HepG2 (cell line): ENCODE data around the gene ZMYND10. TPM values are rescaled to one million over a fixed set of nuclear protein-coding genes. Genes with fewer than 3 reads are reported as not detected.
A peak's percentile ranks its signal among the peaks of the same experiment; 100 is the strongest.

Source experiments
- DNMT3B ChIP-seq: conservative IDR thresholded peaks from 2 replicates; pipeline ENCODE4 v1.6.1; 2016; ENCODE audit warnings: missing biosample characterization, control low read depth
- MAF1 ChIP-seq: sonication (generic); formaldehyde crosslinking; IDR thresholded peaks from 2 replicates; pipeline ENCODE4 v1.5.0; 2020; ENCODE audit warnings: missing genetic modification reagents, borderline replicate concordance
- PCBP1 ChIP-seq: fragments of 200-400 bp; formaldehyde crosslinking; IDR thresholded peaks from 2 replicates; pipeline ENCODE4 v1.6.1; 2017; ENCODE audit warnings: mild to moderate bottlenecking, low read depth, low read length, borderline replicate concordance
- RXRA ChIP-seq: sonication (generic); formaldehyde crosslinking; IDR thresholded peaks from 2 replicates; pipeline ENCODE4 v1.5.1; 2020; ENCODE audit warnings: missing genetic modification reagents
- SATB2 ChIP-seq: sonication (generic); formaldehyde crosslinking; IDR thresholded peaks from 2 replicates; pipeline ENCODE4 v1.5.0; 2020; ENCODE audit warnings: missing genetic modification reagents
- TEAD2 ChIP-seq: sonication (generic); formaldehyde crosslinking; IDR thresholded peaks from 2 replicates; pipeline ENCODE4 v1.9.0; 2021; ENCODE audit warnings: missing genetic modification reagents
- TP53 ChIP-seq: sonication (generic); formaldehyde crosslinking; conservative IDR thresholded peaks from 2 replicates; pipeline ENCODE4 v1.4.0; 2020; ENCODE audit warnings: missing genetic modification reagents
- U2AF2 ChIP-seq: fragments of 200-400 bp; formaldehyde crosslinking; IDR thresholded peaks from 2 replicates; pipeline ENCODE4 v1.6.1; 2017; ENCODE audit warnings: low read depth, mild to moderate bottlenecking, low read length
- ZNF343 ChIP-seq: sonication (generic); formaldehyde crosslinking; IDR thresholded peaks from 2 replicates; pipeline ENCODE4 v1.4.0; 2020; ENCODE audit warnings: mild to moderate bottlenecking, missing genetic modification reagents
- ZNF766 ChIP-seq: sonication (generic); formaldehyde crosslinking; IDR thresholded peaks from 2 replicates; pipeline ENCODE4 v1.5.0; 2020; ENCODE audit warnings: missing genetic modification reagents, borderline replicate concordance
- polyA plus RNA-seq, 8 experiments: library from polyadenylated mRNA; depleted of rRNA in 3 of 8; stranded (reverse) in 7 of 8; unstranded in 1 of 8; fragments of >200 nt; fragmentation: Illumina TruSeq in 4 of 8; extraction: Trizol in 4 of 8; gene quantifications; 2 replicates each; pipeline versions ENCODE4 v1.2.1 to v1.2.3, GENCODE V29; 2011 to 2016; ENCODE audit warnings: low read depth in 4 of 8, missing spikeins in 1 of 8, mixed read lengths in 1 of 8; ENCODE audit not compliant: insufficient read depth in 1 of 8
- total RNA-seq, 5 experiments: library from RNA; depleted of rRNA; stranded (reverse); fragments of >200 nt; fragmentation: Illumina TruSeq; extraction: Trizol; gene quantifications; 2 replicates each; pipeline ENCODE4 v1.2.3, GENCODE V29; 2016; ENCODE audit warnings: low read depth in 1 of 5
- TF ChIP-seq, protein P1 (sequence below): IDR thresholded peaks from 2 replicates; pipeline ENCODE4 v1.6.1; 2016; ENCODE audit warnings: low read depth, control low read depth
- TF ChIP-seq, protein P2 (sequence below): sonication (generic); formaldehyde crosslinking; IDR thresholded peaks from 2 replicates; pipeline ENCODE4 v1.4.0; 2020; ENCODE audit warnings: missing genetic modification reagents
- TF ChIP-seq, protein P3 (sequence below): sonication (generic); formaldehyde crosslinking; IDR thresholded peaks from 2 replicates; pipeline ENCODE4 v1.5.1; 2020; ENCODE audit warnings: missing genetic modification reagents, mild to moderate bottlenecking, borderline replicate concordance
- TF ChIP-seq, protein P4 (sequence below): sonication (generic); formaldehyde crosslinking; IDR thresholded peaks from 2 replicates; pipeline ENCODE4 v1.8.1; 2023; ENCODE audit warnings: mild to moderate bottlenecking, moderate library complexity, missing genetic modification reagents
- TF ChIP-seq, protein P5 (sequence below): sonication (generic); formaldehyde crosslinking; IDR thresholded peaks from 2 replicates; pipeline ENCODE4 v1.5.0; 2020; ENCODE audit warnings: missing genetic modification reagents, mild to moderate bottlenecking, borderline replicate concordance
- TF ChIP-seq, protein P6 (sequence below): sonication (generic); formaldehyde crosslinking; conservative IDR thresholded peaks from 2 replicates; pipeline ENCODE4 v1.4.0; 2020; ENCODE audit warnings: missing genetic modification reagents
- TF ChIP-seq, protein P7 (sequence below): sonication (generic); formaldehyde crosslinking; IDR thresholded peaks from 2 replicates; pipeline ENCODE4 v1.4.0; 2020; ENCODE audit warnings: missing genetic modification reagents

The ZMYND10 gene
- total and polyA plus RNA-seq, 2 of the 13 experiments (the other 11 are each of a cell fraction or from before 2014, with no cell fraction given) = 0.60 to 0.74 TPM

DNA sequence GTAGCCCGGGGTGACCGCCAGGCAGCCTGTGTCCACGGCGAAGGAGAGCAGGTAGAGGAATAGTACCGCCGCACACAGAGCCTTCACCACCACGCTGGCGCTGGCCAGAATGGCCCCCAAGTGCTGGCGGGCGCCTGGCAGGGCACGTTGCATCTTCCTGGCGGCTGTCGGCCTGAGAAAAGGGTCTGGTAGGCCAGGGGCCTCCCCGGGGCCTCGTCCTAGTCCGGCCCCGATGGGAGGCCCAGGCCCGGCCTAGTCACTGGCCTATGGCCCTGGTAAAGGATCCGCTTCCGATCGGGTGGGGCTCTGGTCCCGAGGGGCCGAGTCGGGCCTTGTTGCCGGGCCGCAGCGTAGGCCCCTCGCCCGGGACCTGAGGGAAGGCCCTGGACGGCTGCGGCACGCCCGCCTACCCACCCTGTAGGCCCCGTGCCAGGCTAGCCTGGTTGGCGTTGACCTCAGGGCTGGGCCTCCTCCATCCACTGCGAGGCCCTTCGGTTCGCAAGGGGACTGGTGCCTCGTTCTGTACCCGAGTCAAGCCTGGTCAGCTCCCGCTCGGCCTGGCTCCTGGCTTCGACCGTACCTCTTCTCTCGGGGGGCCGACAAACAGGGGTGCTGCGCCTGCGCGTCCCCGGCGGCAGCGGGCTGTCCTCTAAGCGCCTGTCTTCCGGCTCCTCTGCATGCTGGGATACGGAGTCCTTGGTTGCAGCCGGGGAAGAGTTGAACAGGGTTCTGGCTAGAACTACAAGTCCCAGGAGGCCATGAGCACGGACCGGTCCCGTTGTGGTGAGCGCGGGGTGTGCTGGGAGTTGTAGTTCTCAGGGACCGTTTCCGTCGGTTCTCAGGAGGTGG, 13.6 kb upstream of the ZMYND10 start, which contains the start of gene TMEM115 (continued):
- TF ChIP-seq U2AF2 (no peak), MAF1 (CRISPR knock-in tag) (no peak; the same call in 1 of the 2 replicates), TEAD2 (no peak), TP53 (CRISPR knock-in tag) (no peak), PCBP1 (peak; percentile 22; the same call in 1 of the 2 replicates), ZNF766 (CRISPR knock-in tag) (peak; percentile 70; the same call in 1 of the 2 replicates), ZNF343 (peak; percentile 71), DNMT3B (CRISPR knock-in tag) (peak; percentile 58; the same call in 1 of the 2 replicates), RXRA (peak; percentile 43; the same call in 1 of the 2 replicates), SATB2 (CRISPR knock-in tag) (no peak; the same call in 1 of the 2 replicates)
- TF ChIP-seq, protein P1, sequence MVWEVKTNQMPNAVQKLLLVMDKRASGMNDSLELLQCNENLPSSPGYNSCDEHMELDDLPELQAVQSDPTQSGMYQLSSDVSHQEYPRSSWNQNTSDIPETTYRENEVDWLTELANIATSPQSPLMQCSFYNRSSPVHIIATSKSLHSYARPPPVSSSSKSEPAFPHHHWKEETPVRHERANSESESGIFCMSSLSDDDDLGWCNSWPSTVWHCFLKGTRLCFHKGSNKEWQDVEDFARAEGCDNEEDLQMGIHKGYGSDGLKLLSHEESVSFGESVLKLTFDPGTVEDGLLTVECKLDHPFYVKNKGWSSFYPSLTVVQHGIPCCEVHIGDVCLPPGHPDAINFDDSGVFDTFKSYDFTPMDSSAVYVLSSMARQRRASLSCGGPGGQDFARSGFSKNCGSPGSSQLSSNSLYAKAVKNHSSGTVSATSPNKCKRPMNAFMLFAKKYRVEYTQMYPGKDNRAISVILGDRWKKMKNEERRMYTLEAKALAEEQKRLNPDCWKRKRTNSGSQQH (CRISPR knock-in tag) = 0 out of 2 replicates have a peak, but pooled peaks have one; percentile 58
- TF ChIP-seq, protein P2, sequence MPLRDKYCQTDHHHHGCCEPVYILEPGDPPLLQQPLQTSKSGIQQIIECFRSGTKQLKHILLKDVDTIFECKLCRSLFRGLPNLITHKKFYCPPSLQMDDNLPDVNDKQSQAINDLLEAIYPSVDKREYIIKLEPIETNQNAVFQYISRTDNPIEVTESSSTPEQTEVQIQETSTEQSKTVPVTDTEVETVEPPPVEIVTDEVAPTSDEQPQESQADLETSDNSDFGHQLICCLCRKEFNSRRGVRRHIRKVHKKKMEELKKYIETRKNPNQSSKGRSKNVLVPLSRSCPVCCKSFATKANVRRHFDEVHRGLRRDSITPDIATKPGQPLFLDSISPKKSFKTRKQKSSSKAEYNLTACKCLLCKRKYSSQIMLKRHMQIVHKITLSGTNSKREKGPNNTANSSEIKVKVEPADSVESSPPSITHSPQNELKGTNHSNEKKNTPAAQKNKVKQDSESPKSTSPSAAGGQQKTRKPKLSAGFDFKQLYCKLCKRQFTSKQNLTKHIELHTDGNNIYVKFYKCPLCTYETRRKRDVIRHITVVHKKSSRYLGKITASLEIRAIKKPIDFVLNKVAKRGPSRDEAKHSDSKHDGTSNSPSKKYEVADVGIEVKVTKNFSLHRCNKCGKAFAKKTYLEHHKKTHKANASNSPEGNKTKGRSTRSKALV (CRISPR knock-in tag) = 0 out of 2 replicates have a peak, but pooled peaks have one; percentile 63
- TF ChIP-seq, protein P3, sequence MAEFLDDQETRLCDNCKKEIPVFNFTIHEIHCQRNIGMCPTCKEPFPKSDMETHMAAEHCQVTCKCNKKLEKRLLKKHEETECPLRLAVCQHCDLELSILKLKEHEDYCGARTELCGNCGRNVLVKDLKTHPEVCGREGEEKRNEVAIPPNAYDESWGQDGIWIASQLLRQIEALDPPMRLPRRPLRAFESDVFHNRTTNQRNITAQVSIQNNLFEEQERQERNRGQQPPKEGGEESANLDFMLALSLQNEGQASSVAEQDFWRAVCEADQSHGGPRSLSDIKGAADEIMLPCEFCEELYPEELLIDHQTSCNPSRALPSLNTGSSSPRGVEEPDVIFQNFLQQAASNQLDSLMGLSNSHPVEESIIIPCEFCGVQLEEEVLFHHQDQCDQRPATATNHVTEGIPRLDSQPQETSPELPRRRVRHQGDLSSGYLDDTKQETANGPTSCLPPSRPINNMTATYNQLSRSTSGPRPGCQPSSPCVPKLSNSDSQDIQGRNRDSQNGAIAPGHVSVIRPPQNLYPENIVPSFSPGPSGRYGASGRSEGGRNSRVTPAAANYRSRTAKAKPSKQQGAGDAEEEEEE (CRISPR knock-in tag) = no peak
- TF ChIP-seq, protein P4, sequence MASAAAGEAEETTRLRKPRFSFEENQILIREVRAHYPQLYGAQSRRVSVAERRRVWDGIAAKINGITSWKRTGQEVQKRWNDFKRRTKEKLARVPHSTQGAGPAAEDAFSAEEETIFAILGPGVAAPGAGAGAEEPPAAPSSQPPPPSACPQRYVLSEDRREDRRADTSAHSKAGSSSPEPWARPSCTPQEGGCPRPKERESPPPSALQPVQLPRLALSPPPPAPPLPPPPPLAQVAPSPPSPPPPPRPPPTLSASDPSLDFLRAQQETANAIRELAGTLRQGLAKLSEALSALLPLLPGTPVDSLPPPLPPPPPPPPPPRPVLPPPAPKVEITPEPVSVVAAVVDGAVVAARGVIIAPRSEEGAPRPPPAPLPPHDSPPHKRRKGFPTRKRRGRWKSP (CRISPR knock-in tag) = 0 out of 2 replicates have a peak, but pooled peaks have one; percentile 82
- TF ChIP-seq, protein P5, sequence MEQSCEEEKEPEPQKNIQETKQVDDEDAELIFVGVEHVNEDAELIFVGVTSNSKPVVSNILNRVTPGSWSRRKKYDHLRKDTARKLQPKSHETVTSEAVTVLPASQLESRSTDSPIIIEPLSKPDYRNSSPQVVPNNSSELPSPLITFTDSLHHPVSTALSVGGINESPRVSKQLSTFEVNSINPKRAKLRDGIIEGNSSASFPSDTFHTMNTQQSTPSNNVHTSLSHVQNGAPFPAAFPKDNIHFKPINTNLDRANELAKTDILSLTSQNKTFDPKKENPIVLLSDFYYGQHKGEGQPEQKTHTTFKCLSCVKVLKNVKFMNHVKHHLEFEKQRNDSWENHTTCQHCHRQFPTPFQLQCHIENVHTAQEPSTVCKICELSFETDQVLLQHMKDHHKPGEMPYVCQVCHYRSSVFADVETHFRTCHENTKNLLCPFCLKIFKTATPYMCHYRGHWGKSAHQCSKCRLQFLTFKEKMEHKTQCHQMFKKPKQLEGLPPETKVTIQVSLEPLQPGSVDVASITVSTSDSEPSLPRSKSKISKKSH (CRISPR knock-in tag) = peak; percentile 74; the same call in 1 of the 2 replicates
- TF ChIP-seq, protein P6, sequence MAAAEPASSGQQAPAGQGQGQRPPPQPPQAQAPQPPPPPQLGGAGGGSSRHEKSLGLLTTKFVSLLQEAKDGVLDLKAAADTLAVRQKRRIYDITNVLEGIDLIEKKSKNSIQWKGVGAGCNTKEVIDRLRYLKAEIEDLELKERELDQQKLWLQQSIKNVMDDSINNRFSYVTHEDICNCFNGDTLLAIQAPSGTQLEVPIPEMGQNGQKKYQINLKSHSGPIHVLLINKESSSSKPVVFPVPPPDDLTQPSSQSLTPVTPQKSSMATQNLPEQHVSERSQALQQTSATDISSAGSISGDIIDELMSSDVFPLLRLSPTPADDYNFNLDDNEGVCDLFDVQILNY (CRISPR knock-in tag) = 0 out of 2 replicates have a peak, but pooled peaks have one; percentile 49
- TF ChIP-seq, protein P7, sequence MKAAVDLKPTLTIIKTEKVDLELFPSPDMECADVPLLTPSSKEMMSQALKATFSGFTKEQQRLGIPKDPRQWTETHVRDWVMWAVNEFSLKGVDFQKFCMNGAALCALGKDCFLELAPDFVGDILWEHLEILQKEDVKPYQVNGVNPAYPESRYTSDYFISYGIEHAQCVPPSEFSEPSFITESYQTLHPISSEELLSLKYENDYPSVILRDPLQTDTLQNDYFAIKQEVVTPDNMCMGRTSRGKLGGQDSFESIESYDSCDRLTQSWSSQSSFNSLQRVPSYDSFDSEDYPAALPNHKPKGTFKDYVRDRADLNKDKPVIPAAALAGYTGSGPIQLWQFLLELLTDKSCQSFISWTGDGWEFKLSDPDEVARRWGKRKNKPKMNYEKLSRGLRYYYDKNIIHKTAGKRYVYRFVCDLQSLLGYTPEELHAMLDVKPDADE (CRISPR knock-in tag) = no peak
